Keratinocyte (primary cell): ENCODE results near the gene PTCHD4.

Source experiments
- EZH2 ChIP-seq: IDR thresholded peaks from one replicate; pipeline ENCODE4 v1.6.1; 2012; ENCODE audit warnings: inconsistent platforms, mild to moderate bottlenecking, low read length, moderate library complexity
- TF ChIP-seq, protein P1 (sequence below), 3 experiments: IDR thresholded peaks in 1 of 3; conservative IDR thresholded peaks in 1 of 3; optimal IDR thresholded peaks in 1 of 3; 2 replicates in 2 of 3; 3 replicates in 1 of 3; pipeline versions ENCODE3 to v1.5.1; 2011; ENCODE audit warnings: low read length in 3 of 3, mild to moderate bottlenecking in 3 of 3, moderate library complexity in 2 of 3, control low read depth in 1 of 3, inconsistent platforms in 1 of 3; ENCODE audit not compliant: insufficient read depth in 2 of 3; ENCODE audit errors: extremely low read depth in 1 of 3

DNA sequence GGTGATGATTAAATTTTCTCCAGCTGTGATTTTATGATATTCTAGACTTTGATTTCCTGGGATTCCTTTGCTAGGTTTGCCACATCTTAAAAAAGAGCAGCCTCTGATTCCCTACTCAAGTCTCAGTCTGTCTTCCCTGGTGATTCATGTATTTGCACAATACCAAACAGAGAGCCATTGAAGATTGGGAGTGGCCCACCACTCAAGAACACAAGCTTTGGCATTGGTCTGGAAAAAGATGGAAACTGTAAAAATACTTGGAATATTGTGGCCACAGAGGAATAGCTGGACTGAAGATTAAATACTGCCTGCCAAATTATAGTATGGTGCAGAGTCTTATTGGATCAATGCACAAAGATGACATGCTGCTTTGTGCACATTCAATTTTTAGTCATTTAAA lies 32.9 kb downstream of the PTCHD4 start:
- no peak for TF ChIP-seq EZH2
- TF ChIP-seq, protein P1, sequence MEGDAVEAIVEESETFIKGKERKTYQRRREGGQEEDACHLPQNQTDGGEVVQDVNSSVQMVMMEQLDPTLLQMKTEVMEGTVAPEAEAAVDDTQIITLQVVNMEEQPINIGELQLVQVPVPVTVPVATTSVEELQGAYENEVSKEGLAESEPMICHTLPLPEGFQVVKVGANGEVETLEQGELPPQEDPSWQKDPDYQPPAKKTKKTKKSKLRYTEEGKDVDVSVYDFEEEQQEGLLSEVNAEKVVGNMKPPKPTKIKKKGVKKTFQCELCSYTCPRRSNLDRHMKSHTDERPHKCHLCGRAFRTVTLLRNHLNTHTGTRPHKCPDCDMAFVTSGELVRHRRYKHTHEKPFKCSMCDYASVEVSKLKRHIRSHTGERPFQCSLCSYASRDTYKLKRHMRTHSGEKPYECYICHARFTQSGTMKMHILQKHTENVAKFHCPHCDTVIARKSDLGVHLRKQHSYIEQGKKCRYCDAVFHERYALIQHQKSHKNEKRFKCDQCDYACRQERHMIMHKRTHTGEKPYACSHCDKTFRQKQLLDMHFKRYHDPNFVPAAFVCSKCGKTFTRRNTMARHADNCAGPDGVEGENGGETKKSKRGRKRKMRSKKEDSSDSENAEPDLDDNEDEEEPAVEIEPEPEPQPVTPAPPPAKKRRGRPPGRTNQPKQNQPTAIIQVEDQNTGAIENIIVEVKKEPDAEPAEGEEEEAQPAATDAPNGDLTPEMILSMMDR (optimal IDR thresholded peaks at IDR 0.05 in 1 of 3, IDR thresholded peaks at IDR 0.05 in 1 of 3, conservative IDR thresholded peaks at IDR 0.05 in 1 of 3; ENCODE audit: extremely low read depth in 1 of 3, insufficient read depth in 2 of 3, low read length in 3 of 3), result no peak
